Smooth muscle cell (in vitro differentiated cells): ENCODE results near the gene BRAF. TPM values are rescaled to one million over a fixed set of nuclear protein-coding genes. Genes with fewer than 3 reads are reported as not detected.

ENCODE experiments used
- DNase-seq: peaks from one replicate; lab custom pipeline; 2025; ENCODE audit not compliant: unreplicated experiment; lab: John Stamatoyannopoulos, UW
- H2AFZ ChIP-seq: fragments of 200-600 bp; sonication (generic); 2 replicates; pipeline ENCODE4 v1.6.0; 2016; ENCODE audit warnings: antibody characterized with exemption, low read depth, mild to moderate bottlenecking
- H3F3A ChIP-seq: fragments of 200-600 bp; sonication (generic); 2 replicates; pipeline ENCODE4 v1.6.0; 2017; ENCODE audit warnings: antibody characterized with exemption, low read depth
- H3K27ac ChIP-seq: fragments of 200-600 bp; sonication (generic); 2 replicates; pipeline ENCODE4 v1.5.1; 2016; ENCODE audit warnings: low read depth, mild to moderate bottlenecking
- H3K27me3 ChIP-seq: fragments of 200-600 bp; sonication (generic); 2 replicates; pipeline ENCODE4 v1.6.1; 2016; ENCODE audit warnings: low read depth, mild to moderate bottlenecking
- H3K36me3 ChIP-seq: fragments of 200-600 bp; sonication (generic); 2 replicates; pipeline ENCODE4 v1.5.1; 2016; ENCODE audit warnings: low read depth
- H3K4me1 ChIP-seq: fragments of 200-600 bp; sonication (generic); 2 replicates; pipeline ENCODE4 v1.5.1; 2016; ENCODE audit warnings: low read depth
- H3K4me2 ChIP-seq: fragments of 200-600 bp; sonication (generic); 2 replicates; pipeline ENCODE4 v1.6.0; 2016; ENCODE audit warnings: mild to moderate bottlenecking
- H3K4me3 ChIP-seq: fragments of 200-600 bp; sonication (generic); 2 replicates; pipeline ENCODE4 v1.5.1; 2016; ENCODE audit warnings: mild to moderate bottlenecking
- H3K79me2 ChIP-seq: fragments of 200-600 bp; sonication (generic); 2 replicates; pipeline ENCODE4 v1.6.0; 2016; ENCODE audit warnings: low read depth, mild to moderate bottlenecking
- H3K9ac ChIP-seq: fragments of 200-600 bp; sonication (generic); 2 replicates; pipeline ENCODE4 v1.6.0; 2016; ENCODE audit warnings: low read depth
- H3K9me3 ChIP-seq: fragments of 200-600 bp; sonication (generic); replicated peaks from 2 replicates; pipeline ENCODE4 v1.5.1; 2016; ENCODE audit warnings: low read depth
- H4K20me1 ChIP-seq: fragments of 200-600 bp; sonication (generic); 2 replicates; pipeline ENCODE4 v1.6.0; 2016; ENCODE audit warnings: low read depth
- CTCF ChIP-seq: fragments of 200-600 bp; sonication (generic); IDR thresholded peaks from 2 replicates; pipeline ENCODE4 v1.5.1; 2017; ENCODE audit warnings: borderline replicate concordance, mild to moderate bottlenecking, antibody characterized with exemption; ENCODE audit not compliant: insufficient read depth, poor library complexity, severe bottlenecking
- WGBS: methylation state at CpG from one replicate; pipeline ENCODE4 v1.1.7; 2016; ENCODE audit warnings: low lambda C conversion rate; 5-methylcytosine and 5-hydroxymethylcytosine counted together
- polyA plus RNA-seq: library from polyadenylated mRNA; unstranded; fragments of >200 nt; fragmentation: Nextera tagmentation; extraction: Ambion mirVana; gene quantifications from 2 replicates; pipeline ENCODE4 v1.2.1, GENCODE V29; 2016
- total RNA-seq: library from RNA; depleted of rRNA; stranded (reverse); fragments of >200 nt; gene quantifications from 2 replicates; pipeline ENCODE4 v1.2.3, GENCODE V29; 2014

Gene BRAF
- total and polyA plus RNA-seq, 2 experiments from 2014 or later, result 6.5 to 28.9 TPM

- no peaks in the 10 kb centered on the region for H3K4me1 ChIP-seq
- WGBS, result 96% methylated on average over 9 of the region's 9 CpGs
- no peak overlapping the region for H2AFZ ChIP-seq
- no peak for TF ChIP-seq CTCF
- no peaks in the 10 kb centered on the region for H3K27me3 ChIP-seq
- no peaks in the 10 kb centered on the region for H3K79me2 ChIP-seq
- peaks cover 49% of the 10 kb centered on the region for H4K20me1 ChIP-seq
- H3K36me3 ChIP-seq, result no peaks in the 10 kb centered on the region
- no peak overlapping the region for H3K4me2 ChIP-seq
- H3F3A ChIP-seq, result peaks cover 6% of the 10 kb centered on the region
- H3K9me3 ChIP-seq, result no peaks in the 10 kb centered on the region
- H3K27ac ChIP-seq, result no peak overlapping the region
- DNase-seq, result no peak
- H3K9ac ChIP-seq, result no peak overlapping the region
- H3K4me3 ChIP-seq, result no peak overlapping the region
Observed at GRCh38 chr7:140810385-140810784, 114.3 kb downstream of the BRAF start.

- Histone ChIP-seq H3K36me3 (peaks cover 9% of the 10 kb centered on the region), H3F3A (no peaks in the 10 kb centered on the region), H4K20me1 (no peaks in the 10 kb centered on the region), H3K9ac (no peak overlapping the region), H3K4me3 (no peak overlapping the region), H3K4me1 (no peaks in the 10 kb centered on the region), H3K27me3 (no peaks in the 10 kb centered on the region), H3K9me3 (no peaks in the 10 kb centered on the region), H2AFZ (no peak overlapping the region), H3K79me2 (no peaks in the 10 kb centered on the region), H3K4me2 (no peak overlapping the region), H3K27ac (no peak overlapping the region)
- WGBS, result 98% methylated on average over 2 of the region's 2 CpGs
- no peak for TF ChIP-seq CTCF
- no peak for DNase-seq
Observed at GRCh38 chr7:140778975-140779374, 145.8 kb downstream of the BRAF start.

GRCh38 chr7:140778568-140778967, 146.2 kb downstream of the BRAF start:
- Histone ChIP-seq H3K79me2 (no peaks in the 10 kb centered on the region), H3K27me3 (no peaks in the 10 kb centered on the region), H3K4me1 (no peaks in the 10 kb centered on the region), H3K4me3 (no peak overlapping the region), H2AFZ (no peak overlapping the region), H3K27ac (no peak overlapping the region), H3K36me3 (peaks cover 9% of the 10 kb centered on the region), H4K20me1 (no peaks in the 10 kb centered on the region), H3K4me2 (no peak overlapping the region), H3K9ac (no peak overlapping the region), H3K9me3 (no peaks in the 10 kb centered on the region), H3F3A (no peaks in the 10 kb centered on the region)
- WGBS, result 100% methylated on average over 1 of the region's 1 CpG
- no peak for DNase-seq
- TF ChIP-seq CTCF, result no peak

- Histone ChIP-seq H4K20me1 (no peaks in the 10 kb centered on the region), H3K4me3 (no peak overlapping the region), H2AFZ (no peak overlapping the region), H3K36me3 (peaks cover 25% of the 10 kb centered on the region), H3K27ac (no peak overlapping the region), H3K4me1 (no peaks in the 10 kb centered on the region), H3K9me3 (no peaks in the 10 kb centered on the region), H3K4me2 (no peak overlapping the region), H3K9ac (no peak overlapping the region), H3F3A (no peaks in the 10 kb centered on the region), H3K27me3 (no peaks in the 10 kb centered on the region), H3K79me2 (no peaks in the 10 kb centered on the region)
- no peak for TF ChIP-seq CTCF
- no peak for DNase-seq
- WGBS, result 96% methylated on average over 4 of the region's 4 CpGs
Observed at GRCh38 chr7:140774371-140774770, 150.4 kb downstream of the BRAF start.
